GM23338 (cell line): Measurements from ENCODE around the gene DCLRE1B.

Source experiments
- CREB1 ChIP-seq: fragments of 250-450 bp; sonication (Bioruptor Pico); IDR thresholded peaks from 2 replicates; pipeline ENCODE4 v1.5.0; 2020; ENCODE audit warnings: low read depth, mild to moderate bottlenecking, moderate library complexity
- EZH2 ChIP-seq: fragments of 200-600 bp; sonication (generic); IDR thresholded peaks from one replicate; pipeline ENCODE4 v1.8.0; 2017; ENCODE audit warnings: antibody characterized with exemption, mild to moderate bottlenecking, low read depth; ENCODE audit not compliant: unreplicated experiment
- EZH2phosphoT487 ChIP-seq: fragments of 200-600 bp; sonication (generic); IDR thresholded peaks from one replicate; pipeline ENCODE4 v1.8.1; 2018; ENCODE audit warnings: antibody characterized with exemption; ENCODE audit not compliant: unreplicated experiment
- JUNB ChIP-seq: IDR thresholded peaks from one replicate; pipeline ENCODE4 v1.6.1; 2016; ENCODE audit warnings: antibody characterized with exemption; ENCODE audit not compliant: unreplicated experiment
- NANOG ChIP-seq: IDR thresholded peaks from 2 replicates; pipeline ENCODE4 v1.6.1; 2016; ENCODE audit warnings: antibody characterized with exemption, borderline replicate concordance
- POLR2AphosphoS5 ChIP-seq: IDR thresholded peaks from 2 replicates; pipeline ENCODE4 v1.6.1; 2016; ENCODE audit warnings: antibody characterized with exemption, low read depth
- STAT1 ChIP-seq: IDR thresholded peaks from one replicate; pipeline ENCODE4 v1.6.1; 2016; ENCODE audit warnings: antibody characterized with exemption; ENCODE audit not compliant: unreplicated experiment
- ZNF114 ChIP-seq: fragments of 250-450 bp; sonication (Bioruptor Pico); IDR thresholded peaks from 2 replicates; pipeline ENCODE4 v1.5.0; 2020; ENCODE audit warnings: mild to moderate bottlenecking, moderate library complexity
- ZNF331 ChIP-seq: fragments of 250-450 bp; sonication (Bioruptor Pico); IDR thresholded peaks from 2 replicates; pipeline ENCODE4 v1.5.0; 2020; ENCODE audit warnings: low read depth, mild to moderate bottlenecking, moderate library complexity
- TF ChIP-seq, protein P1 (sequence below), 2 experiments: fragments of 200-600 bp in 1 of 2; sonication (generic) in 1 of 2; conservative IDR thresholded peaks; 2 replicates each; pipeline versions ENCODE4 v1.5.1 to v1.6.1; 2016 to 2017; ENCODE audit warnings: antibody characterized with exemption in 2 of 2, low read depth in 2 of 2, mild to moderate bottlenecking in 2 of 2, moderate library complexity in 1 of 2
- TF ChIP-seq, protein P2 (sequence below): IDR thresholded peaks from 2 replicates; pipeline ENCODE4 v1.6.1; 2016; ENCODE audit warnings: antibody characterized with exemption
- TF ChIP-seq, protein P3 (sequence below): IDR thresholded peaks from one replicate; pipeline ENCODE4 v1.6.1; 2018; ENCODE audit warnings: antibody characterized with exemption; ENCODE audit not compliant: unreplicated experiment
- TF ChIP-seq, protein P4 (sequence below): fragments of 250-450 bp; sonication (Bioruptor Pico); IDR thresholded peaks from 2 replicates; pipeline ENCODE4 v1.5.0; 2020; ENCODE audit warnings: mild to moderate bottlenecking, moderate library complexity

DNA sequence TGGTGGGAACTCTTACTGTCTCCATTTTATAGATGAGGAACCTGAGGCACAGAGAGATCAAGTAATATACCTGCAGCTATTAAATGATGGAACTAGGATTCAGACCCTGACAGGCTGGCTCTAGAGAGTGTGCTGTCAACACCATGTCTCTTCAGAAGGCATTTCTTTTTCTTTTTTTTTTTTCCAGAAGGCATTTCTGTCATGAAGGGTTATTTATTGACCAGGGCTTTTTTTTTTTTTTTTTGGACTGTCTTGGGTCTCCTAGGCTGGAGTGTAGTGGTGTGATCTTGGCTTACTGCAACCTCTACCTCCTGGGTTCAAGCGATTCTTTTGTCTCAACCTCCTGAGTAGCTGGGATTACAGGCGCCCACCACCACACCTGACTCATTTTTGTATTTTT, 46.6 kb downstream of the DCLRE1B start:
- TF ChIP-seq, protein P1, sequence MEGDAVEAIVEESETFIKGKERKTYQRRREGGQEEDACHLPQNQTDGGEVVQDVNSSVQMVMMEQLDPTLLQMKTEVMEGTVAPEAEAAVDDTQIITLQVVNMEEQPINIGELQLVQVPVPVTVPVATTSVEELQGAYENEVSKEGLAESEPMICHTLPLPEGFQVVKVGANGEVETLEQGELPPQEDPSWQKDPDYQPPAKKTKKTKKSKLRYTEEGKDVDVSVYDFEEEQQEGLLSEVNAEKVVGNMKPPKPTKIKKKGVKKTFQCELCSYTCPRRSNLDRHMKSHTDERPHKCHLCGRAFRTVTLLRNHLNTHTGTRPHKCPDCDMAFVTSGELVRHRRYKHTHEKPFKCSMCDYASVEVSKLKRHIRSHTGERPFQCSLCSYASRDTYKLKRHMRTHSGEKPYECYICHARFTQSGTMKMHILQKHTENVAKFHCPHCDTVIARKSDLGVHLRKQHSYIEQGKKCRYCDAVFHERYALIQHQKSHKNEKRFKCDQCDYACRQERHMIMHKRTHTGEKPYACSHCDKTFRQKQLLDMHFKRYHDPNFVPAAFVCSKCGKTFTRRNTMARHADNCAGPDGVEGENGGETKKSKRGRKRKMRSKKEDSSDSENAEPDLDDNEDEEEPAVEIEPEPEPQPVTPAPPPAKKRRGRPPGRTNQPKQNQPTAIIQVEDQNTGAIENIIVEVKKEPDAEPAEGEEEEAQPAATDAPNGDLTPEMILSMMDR (conservative IDR thresholded peaks at IDR 0.05; ENCODE audit: low read depth in 2 of 2): no peak
- TF ChIP-seq EZH2 (no peak), POLR2AphosphoS5 (no peak), CREB1 (CRISPR knock-in tag) (no peak), EZH2phosphoT487 (no peak), JUNB (no peak), ZNF331 (CRISPR knock-in tag) (no peak), ZNF114 (no peak), NANOG (no peak), STAT1 (no peak)
- TF ChIP-seq, protein P2, sequence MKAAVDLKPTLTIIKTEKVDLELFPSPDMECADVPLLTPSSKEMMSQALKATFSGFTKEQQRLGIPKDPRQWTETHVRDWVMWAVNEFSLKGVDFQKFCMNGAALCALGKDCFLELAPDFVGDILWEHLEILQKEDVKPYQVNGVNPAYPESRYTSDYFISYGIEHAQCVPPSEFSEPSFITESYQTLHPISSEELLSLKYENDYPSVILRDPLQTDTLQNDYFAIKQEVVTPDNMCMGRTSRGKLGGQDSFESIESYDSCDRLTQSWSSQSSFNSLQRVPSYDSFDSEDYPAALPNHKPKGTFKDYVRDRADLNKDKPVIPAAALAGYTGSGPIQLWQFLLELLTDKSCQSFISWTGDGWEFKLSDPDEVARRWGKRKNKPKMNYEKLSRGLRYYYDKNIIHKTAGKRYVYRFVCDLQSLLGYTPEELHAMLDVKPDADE: no peak
- TF ChIP-seq, protein P3, sequence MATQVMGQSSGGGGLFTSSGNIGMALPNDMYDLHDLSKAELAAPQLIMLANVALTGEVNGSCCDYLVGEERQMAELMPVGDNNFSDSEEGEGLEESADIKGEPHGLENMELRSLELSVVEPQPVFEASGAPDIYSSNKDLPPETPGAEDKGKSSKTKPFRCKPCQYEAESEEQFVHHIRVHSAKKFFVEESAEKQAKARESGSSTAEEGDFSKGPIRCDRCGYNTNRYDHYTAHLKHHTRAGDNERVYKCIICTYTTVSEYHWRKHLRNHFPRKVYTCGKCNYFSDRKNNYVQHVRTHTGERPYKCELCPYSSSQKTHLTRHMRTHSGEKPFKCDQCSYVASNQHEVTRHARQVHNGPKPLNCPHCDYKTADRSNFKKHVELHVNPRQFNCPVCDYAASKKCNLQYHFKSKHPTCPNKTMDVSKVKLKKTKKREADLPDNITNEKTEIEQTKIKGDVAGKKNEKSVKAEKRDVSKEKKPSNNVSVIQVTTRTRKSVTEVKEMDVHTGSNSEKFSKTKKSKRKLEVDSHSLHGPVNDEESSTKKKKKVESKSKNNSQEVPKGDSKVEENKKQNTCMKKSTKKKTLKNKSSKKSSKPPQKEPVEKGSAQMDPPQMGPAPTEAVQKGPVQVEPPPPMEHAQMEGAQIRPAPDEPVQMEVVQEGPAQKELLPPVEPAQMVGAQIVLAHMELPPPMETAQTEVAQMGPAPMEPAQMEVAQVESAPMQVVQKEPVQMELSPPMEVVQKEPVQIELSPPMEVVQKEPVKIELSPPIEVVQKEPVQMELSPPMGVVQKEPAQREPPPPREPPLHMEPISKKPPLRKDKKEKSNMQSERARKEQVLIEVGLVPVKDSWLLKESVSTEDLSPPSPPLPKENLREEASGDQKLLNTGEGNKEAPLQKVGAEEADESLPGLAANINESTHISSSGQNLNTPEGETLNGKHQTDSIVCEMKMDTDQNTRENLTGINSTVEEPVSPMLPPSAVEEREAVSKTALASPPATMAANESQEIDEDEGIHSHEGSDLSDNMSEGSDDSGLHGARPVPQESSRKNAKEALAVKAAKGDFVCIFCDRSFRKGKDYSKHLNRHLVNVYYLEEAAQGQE: no peak
- TF ChIP-seq, protein P4, sequence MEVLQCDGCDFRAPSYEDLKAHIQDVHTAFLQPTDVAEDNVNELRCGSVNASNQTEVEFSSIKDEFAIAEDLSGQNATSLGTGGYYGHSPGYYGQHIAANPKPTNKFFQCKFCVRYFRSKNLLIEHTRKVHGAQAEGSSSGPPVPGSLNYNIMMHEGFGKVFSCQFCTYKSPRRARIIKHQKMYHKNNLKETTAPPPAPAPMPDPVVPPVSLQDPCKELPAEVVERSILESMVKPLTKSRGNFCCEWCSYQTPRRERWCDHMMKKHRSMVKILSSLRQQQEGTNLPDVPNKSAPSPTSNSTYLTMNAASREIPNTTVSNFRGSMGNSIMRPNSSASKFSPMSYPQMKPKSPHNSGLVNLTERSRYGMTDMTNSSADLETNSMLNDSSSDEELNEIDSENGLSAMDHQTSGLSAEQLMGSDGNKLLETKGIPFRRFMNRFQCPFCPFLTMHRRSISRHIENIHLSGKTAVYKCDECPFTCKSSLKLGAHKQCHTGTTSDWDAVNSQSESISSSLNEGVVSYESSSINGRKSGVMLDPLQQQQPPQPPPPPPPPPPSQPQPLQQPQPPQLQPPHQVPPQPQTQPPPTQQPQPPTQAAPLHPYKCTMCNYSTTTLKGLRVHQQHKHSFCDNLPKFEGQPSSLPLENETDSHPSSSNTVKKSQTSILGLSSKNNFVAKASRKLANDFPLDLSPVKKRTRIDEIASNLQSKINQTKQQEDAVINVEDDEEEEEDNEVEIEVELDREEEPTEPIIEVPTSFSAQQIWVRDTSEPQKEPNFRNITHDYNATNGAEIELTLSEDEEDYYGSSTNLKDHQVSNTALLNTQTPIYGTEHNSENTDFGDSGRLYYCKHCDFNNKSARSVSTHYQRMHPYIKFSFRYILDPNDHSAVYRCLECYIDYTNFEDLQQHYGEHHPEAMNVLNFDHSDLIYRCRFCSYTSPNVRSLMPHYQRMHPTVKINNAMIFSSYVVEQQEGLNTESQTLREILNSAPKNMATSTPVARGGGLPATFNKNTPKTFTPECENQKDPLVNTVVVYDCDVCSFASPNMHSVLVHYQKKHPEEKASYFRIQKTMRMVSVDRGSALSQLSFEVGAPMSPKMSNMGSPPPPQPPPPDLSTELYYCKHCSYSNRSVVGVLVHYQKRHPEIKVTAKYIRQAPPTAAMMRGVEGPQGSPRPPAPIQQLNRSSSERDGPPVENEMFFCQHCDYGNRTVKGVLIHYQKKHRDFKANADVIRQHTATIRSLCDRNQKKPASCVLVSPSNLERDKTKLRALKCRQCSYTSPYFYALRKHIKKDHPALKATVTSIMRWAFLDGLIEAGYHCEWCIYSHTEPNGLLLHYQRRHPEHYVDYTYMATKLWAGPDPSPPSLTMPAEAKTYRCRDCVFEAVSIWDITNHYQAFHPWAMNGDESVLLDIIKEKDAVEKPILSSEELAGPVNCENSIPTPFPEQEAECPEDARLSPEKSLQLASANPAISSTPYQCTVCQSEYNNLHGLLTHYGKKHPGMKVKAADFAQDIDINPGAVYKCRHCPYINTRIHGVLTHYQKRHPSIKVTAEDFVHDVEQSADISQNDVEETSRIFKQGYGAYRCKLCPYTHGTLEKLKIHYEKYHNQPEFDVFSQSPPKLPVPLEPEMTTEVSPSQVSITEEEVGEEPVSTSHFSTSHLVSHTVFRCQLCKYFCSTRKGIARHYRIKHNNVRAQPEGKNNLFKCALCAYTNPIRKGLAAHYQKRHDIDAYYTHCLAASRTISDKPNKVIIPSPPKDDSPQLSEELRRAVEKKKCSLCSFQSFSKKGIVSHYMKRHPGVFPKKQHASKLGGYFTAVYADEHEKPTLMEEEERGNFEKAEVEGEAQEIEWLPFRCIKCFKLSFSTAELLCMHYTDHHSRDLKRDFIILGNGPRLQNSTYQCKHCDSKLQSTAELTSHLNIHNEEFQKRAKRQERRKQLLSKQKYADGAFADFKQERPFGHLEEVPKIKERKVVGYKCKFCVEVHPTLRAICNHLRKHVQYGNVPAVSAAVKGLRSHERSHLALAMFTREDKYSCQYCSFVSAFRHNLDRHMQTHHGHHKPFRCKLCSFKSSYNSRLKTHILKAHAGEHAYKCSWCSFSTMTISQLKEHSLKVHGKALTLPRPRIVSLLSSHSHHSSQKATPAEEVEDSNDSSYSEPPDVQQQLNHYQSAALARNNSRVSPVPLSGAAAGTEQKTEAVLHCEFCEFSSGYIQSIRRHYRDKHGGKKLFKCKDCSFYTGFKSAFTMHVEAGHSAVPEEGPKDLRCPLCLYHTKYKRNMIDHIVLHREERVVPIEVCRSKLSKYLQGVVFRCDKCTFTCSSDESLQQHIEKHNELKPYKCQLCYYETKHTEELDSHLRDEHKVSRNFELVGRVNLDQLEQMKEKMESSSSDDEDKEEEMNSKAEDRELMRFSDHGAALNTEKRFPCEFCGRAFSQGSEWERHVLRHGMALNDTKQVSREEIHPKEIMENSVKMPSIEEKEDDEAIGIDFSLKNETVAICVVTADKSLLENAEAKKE (CRISPR knock-in tag): no peak
